Bronchial epithelial cell (primary cell): ENCODE data around the gene EOGT. TPM values are rescaled to one million over a fixed set of nuclear protein-coding genes. Genes with fewer than 3 reads are reported as not detected.

Source experiments
- DNase-seq: peaks from one replicate; pipeline ENCODE4 v3.0.0-alpha.2; 2010; ENCODE audit warnings: low read depth
- FAIRE-seq: peaks from 2 replicates; lab custom pipeline; 2011; peaks lifted over from hg19 to GRCh38; lab: Jason Lieb, UNC
- H3K27me3 ChIP-seq: 2 replicates; pipeline ENCODE4 v1.5.1; 2011; ENCODE audit warnings: low read length; ENCODE audit not compliant: control insufficient read depth, insufficient read depth
- H3K36me3 ChIP-seq: 2 replicates; pipeline ENCODE4 v1.5.1; 2011; ENCODE audit warnings: low read length; ENCODE audit not compliant: control insufficient read depth, insufficient read depth
- H3K4me3 ChIP-seq: 2 replicates; pipeline ENCODE4 v1.5.1; 2011; ENCODE audit warnings: mild to moderate bottlenecking, low read depth, low read length, control low read depth
- CTCF ChIP-seq: IDR thresholded peaks from 2 replicates; pipeline ENCODE4 v1.5.1; 2011; ENCODE audit warnings: mild to moderate bottlenecking, moderate library complexity, low read length, control low read depth, inconsistent platforms; ENCODE audit not compliant: insufficient read depth, severe bottlenecking
- total RNA-seq: library from RNA; depleted of rRNA; stranded (reverse); fragments of >200 nt; gene quantifications from 2 replicates; pipeline ENCODE4 v1.2.1, GENCODE V29; 2014

Gene EOGT
- total RNA-seq = 29.8 and 33.2 TPM in 2 replicates

- Histone ChIP-seq H3K36me3 (peaks cover 6% of the 10 kb centered on the region), H3K27me3 (no peaks in the 10 kb centered on the region), H3K4me3 (peak within 1 kb of the TSS; percentile 69)
- peak; percentile 80 for TF ChIP-seq CTCF
- DNase-seq = peak; percentile 71
- FAIRE-seq = no peak
These were observed at the start of gene EOGT for GRCh38 chr3:69013253-69014021. Gene EOGT (minus strand): TSS chr3:69013684. CDS start chr3:69009846, 3,838 bp downstream.

GRCh38 chr3:69059688-69060087 is 46.2 kb upstream of the EOGT start:
- H3K36me3 ChIP-seq = peaks cover 3% of the 10 kb centered on the region
- no peak for DNase-seq
- no peak for TF ChIP-seq CTCF
- no peak for FAIRE-seq
- H3K4me3 ChIP-seq = no peak overlapping the region
- no peaks in the 10 kb centered on the region for H3K27me3 ChIP-seq

- no peak for TF ChIP-seq CTCF
- H3K27me3 ChIP-seq = no peaks in the 10 kb centered on the region
- no peak overlapping the region for H3K4me3 ChIP-seq
- FAIRE-seq (no peak), DNase-seq (no peak)
- peaks cover 3% of the 10 kb centered on the region for H3K36me3 ChIP-seq
These were observed 45.4 kb upstream of the EOGT start for GRCh38 chr3:69058947-69059224.

- FAIRE-seq = no peak
- DNase-seq = no peak
- Histone ChIP-seq H3K27me3 (no peaks in the 10 kb centered on the region), H3K36me3 (peaks cover 3% of the 10 kb centered on the region), H3K4me3 (no peak overlapping the region)
- no peak for TF ChIP-seq CTCF
These were observed 44.9 kb upstream of the EOGT start for GRCh38 chr3:69058180-69058946.

GRCh38 chr3:69052472-69052898 is 39.0 kb upstream of the EOGT start:
- FAIRE-seq (no peak), DNase-seq (no peak)
- TF ChIP-seq CTCF = no peak
- H3K4me3 ChIP-seq = peak overlapping the region; percentile 92
- peaks cover 4% of the 10 kb centered on the region for H3K36me3 ChIP-seq
- H3K27me3 ChIP-seq = no peaks in the 10 kb centered on the region
